GM18526 (cell line): ENCODE data around the gene LHX5.

Experiments used
- POLR2A ChIP-seq: IDR thresholded peaks from 3 replicates; pipeline ENCODE4 v1.6.1; 2011; ENCODE audit not compliant: insufficient read length; ENCODE audit errors: extremely low read depth

The LHX5 gene

DNA sequence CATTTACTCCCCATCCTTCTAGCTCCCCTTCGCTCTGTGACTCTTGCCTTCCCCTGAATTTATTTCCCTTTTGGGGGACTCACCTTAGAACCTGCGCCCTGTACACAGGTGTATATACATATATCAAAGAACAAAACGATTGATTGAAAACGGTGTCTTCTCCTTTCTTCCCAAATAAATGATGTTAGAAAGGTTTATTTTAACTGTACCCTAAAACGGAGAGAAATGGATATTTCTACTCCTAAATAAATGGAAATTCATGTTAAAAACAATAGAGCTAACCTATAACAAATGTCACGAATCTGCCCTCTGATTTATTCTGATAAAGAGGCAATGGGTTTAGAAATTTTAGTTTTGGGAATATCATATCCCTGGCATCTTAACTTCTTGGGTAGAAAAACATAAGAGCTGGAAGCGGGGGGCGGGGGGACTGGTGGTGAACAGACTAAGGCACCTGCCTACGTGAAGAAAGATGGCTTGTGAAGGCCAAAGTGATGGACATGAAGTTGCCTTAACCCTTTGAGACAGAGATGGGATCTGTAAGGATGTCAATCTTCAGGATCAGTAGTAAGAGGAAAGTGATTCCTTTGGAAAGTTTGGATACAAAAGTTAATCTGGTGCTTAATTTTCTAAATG lies 8.8 kb upstream of the LHX5 start:
- TF ChIP-seq POLR2A: no peak

DNA sequence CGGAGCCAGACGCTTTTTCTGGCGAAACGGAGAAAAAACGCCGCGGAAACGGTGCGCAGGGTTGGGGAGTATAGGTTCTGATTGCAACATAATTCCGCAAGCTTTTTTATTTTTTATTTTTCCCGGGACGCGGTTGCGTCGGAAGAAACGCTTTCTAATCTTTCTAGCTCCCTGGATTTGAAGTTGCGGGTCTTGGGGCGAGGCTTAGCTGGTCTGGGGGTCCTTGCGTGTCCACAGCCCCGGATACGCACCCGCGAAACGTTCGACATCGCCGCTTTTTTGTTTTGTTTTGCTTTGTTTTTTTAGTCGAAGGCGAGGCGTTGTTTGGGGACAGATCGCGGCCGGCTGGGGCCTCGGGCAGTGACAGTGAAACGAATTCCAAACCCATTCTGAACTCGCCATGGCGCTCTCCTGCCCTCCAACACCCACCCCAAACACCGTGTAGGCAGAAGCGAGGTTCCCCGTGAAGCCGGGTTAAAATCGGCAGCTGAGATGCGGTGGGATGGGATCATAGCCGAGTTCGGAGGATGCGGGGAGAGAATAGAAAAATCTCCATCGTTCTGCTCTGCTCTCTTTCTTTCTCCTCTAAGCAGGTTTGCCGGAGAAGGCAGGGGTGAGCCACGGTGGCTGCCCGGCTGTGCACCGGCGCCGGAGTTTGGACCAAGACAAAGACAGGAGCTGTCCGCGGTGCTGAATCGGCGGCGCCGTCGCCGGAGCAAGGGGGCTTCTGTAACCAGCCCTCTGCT lies 8.1 kb upstream of the LHX5 start:
- no peak for TF ChIP-seq POLR2A

DNA sequence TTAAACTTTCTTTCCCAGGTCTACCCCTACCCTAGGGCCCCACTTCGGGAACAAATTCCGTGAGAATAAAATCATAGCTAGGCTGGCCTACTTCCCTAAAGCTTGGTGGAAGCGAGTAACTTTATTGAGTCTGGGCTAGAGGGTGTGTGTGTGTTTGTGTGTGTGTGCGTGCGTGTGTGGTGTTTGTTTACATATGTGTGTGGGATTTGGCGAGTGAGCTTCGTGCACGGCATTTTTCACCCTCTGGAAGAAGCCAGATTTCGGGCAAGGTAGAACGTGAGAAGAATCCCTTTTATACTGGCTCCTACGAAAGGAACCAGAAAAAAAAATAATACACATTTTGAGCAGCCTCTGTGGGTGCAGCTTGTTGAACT lies 7.5 kb upstream of the LHX5 start:
- TF ChIP-seq POLR2A: no peak

DNA sequence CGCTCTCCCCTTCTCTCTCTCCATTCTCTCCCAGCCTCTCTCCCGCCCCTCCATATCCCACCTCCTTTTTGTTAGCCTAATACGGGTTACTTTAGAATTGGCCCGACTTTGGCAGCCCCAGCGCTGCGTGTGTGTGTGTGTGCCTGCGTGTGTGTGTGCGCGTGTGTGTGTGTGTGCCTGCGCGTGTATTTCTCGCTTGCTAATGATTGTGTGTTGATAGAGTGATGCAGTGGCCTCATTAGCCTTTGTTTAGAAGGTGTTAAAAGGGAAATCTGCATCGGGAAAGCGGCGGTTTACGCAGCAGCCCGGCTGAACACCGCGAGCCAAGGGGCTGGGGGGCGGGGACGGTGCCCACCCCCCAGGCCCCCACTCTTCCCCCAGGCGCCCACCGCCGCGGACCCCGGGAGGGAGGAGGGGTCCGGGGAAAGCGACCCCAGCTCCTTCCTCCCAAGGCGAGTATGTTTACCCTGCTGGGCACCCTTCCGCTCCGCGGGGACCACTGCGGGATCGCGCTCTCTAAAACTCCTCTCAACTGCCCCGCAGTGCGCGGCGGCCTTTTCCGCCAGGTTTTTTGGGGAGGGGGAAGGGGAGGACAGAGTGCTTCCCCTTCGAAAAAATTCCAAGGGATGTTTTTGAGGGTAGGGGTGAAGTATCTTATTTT lies 6.8 kb upstream of the LHX5 start:
- no peak for TF ChIP-seq POLR2A

DNA sequence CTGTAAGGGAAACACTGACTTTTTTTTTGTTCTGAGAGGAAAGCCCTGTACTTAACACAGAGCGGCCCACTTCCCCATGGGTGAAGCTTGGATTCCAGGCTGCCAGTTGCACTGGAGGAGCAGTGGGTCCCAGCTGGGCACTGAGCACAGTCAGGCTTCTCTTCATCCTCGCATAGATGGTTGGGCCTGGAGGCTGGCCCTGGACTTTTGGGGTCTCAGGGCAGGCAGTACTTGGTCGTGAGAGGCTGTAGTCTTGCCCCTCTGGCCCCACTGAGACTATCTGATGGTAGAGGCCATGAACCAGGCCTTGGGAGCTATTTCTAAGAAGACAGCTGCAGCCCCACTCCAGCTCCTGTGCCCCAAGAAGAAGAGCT lies 6.2 kb upstream of the LHX5 start:
- no peak for TF ChIP-seq POLR2A

DNA sequence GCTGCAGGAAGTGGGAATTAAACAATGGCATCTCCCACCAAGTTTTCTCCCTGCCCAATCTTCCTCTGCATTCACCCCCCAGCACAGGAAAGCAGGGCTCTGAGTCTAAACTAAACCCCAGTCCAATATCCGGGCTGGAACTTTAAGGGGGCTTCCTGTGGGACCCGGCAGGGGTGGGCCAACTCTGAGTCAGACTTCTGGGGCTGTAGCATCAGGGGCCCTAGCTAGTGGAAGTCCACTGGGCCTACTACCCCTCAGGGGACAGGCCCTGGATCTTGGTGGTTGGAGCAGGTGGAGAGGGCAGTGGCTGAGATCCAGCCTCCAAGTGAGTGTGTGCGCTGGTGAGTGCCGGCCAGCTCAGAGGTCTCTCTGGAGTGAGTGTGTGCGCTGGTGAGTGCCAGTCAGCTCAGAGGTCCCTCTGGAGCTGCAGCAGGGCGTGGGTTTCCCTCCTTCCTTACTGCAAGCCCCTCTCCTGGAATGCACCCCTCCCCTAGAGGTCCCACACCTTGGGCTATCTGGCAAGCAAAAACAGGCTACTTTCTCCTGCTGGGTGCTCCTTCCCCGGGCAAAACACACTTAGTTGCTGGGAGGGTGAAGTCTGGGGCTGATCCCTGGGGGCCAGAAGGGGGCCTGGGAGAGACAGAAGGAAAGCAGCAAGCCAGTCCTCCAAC lies 5.6 kb upstream of the LHX5 start:
- TF ChIP-seq POLR2A: no peak

DNA sequence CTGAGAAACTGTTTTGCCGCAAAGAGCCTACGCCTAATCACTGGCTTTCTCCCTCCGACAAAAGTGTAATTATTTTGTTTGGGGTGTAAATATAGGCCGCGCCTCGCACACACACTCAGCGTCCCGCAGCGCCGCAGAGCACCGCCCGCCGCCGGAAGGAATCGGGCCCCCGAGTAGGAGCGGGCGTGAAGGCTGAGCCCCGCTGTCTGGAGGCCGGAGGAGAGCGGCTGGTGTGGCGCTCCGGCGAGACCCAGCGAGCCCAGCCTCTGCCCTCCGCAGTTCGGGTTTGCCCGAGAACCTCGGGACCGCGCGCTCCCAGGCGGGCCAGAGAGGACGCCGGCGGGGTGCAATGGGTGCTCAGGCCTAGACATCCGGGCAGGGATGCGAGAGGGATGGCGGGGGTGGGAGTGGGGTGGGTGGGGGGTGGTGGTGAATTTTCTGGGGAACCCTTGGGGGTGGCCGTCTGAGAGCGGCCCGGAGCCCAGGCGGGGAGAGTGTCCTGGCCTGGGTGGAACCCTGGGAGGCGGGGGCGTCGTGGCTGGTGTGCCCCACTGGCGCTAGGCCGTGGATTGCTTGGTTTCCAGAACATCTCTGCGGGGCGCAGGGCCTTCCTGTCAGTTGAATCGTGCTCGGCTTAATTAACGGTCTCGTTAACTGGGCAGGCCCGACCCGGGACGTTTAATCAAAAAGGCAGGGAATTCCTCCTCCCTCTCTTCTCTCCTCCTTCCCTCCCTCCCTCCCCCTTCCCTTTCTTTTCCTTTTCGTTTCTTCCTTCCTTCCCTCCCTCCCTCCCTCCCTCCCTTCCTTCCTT lies 4.7 kb upstream of the LHX5 start:
- no peak for TF ChIP-seq POLR2A

DNA sequence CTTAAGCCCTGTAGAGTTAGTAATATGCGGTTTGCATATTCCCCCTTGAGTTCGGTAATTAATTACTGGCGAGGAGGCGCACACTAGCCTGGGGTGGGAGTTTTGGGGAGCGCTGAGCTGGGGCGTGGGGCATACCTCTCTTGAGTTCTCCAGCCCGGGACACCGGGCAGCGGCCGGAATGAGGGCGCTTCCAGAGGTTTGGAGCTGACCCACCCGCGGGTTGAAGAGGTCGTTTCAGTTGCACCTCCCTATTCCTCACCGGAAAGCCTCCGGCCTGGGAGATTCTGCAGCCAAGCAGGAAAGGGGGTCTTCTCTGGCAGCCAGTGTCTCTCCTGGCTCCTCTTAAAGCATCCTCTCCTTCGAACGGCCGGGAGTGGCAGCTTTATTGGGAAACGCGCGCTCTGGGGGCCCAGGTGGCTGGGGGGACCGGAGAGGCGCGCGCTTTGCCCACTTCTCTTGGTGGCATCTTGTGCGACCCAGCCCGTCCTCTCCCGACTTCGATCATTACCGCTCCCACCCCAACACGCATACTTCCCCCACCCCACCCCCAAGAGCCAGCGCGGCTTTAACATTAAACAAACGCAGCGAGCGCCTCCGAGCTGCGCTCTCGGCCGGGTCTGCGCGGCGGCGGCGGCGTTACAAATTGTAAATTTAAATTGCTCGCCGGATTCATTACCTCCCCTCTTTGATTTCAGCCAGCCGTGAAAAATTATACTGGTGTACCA lies 3.9 kb upstream of the LHX5 start:
- no peak for TF ChIP-seq POLR2A

DNA sequence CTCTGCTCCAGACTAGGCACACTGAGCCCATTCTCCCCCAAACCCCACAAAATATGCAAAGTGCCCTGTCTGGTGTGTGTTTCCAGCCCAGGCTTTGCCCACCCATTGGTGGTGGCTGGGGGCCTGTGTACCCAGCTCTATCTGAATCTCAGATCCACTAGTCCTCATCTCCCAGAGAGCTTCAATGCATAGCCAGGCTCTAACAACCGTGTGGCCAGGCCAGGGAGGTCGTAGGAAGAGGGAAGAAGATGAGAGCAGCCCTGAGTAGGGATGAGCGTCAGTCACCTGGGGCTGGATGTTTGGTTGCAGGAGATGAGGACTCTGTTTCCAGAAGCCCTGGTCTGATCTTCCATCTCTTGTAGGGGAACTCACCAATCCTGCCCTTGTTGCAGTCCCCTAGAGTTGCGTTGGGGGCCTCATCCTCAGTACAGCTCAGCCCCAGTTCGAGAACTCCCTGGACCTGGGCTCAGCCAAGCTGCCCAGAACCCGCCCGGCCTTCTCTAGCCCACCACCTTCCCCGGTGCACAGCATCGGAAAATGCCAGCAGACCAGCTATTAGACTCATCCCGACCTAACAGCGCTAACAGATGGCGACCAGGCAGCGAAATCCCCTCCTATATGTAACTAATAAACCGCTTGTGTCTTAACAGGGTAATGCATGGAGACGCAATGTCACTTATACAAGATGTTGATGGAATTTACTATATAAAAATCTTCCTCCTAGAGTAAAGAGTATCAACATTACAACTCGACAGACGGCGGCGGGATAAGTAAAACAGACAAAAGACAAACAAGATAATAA lies 3.2 kb upstream of the LHX5 start:
- TF ChIP-seq POLR2A: no peak

DNA sequence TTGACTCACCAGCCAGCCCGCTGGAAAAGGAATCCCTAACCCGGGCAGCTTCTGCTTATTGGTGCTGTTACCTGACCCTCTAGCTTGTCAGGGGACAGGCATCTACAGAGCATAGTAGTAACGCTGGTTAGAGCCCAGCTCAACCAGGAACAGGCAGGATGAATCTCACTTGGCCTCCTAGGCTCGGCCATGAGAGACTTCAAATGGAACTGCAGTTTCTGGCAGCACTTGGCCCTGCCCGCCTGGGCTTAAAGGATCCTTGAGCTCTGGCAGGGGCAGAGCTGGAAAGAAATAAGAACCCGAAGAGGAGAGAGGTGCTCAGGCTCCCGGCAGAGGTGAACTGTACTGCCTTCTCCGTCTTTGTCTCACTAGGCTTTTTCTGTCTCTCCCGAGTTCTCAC lies 2.3 kb upstream of the LHX5 start:
- no peak for TF ChIP-seq POLR2A

DNA sequence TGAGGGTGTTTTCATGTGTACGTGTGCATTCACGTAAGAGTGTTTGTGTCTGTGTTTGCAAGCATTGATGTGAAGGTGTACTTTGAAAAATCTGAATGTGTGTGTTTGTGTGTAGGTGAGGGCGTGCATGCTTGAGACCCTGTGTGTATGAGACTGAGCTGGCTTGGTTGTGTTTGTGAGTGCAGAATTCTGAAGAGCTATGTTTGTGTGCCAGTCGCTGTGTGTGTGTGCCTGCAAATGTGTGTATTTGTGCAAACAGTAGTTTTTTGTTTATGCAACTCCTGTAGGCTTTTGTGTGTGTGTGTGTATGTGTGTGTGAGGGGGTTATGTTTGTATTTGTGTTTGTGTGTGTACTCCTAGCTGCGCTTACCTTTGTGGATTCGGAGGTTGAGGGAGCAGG lies 1.7 kb upstream of the LHX5 start:
- TF ChIP-seq POLR2A: no peak

DNA sequence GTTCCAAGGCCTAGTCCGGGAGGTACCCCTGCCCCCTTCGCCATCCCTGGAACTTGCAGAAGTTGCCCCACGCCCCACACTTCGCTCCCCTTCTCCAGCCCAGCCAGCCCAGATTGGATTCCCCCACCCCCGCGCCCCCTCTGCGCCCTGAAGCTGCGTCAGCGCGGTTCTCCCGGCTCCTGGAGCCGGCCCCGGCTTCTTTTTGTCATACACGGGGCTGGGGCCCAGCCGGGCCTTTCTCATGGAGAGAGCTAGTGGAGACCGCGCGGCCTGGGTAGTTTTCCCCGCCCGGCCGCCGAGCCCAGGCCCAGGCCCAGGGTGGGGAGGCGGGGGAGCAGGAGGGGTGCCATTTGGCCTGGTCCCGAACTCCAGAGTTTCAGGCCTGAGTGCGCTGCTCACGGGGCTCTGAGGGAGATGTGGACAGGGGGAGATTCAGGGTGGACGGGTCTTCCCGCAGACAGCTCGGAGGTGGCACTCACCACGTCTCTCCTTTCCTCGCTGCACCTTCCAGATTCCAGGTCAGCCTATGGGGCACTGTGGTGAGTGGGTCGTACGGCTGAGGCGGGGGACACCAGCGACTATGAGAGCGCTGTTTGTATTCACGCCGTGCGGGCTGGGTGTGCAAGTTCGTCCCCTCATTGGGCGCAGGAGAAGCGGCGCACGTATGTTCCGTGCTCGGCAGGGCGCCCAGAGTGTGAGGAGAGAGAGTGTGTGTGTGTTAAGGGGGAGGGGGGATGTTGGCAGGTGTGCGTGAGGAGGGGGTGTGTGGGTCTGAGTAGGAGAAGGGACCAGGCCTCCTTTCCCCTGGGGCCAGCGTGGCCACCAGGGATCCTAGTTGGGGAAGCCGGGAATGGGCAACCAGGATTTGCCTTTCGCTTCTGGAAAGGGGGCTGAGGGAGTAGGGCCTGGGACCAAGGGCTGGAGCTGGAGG lies 785 bp upstream of the LHX5 start:
- no peak for TF ChIP-seq POLR2A

DNA sequence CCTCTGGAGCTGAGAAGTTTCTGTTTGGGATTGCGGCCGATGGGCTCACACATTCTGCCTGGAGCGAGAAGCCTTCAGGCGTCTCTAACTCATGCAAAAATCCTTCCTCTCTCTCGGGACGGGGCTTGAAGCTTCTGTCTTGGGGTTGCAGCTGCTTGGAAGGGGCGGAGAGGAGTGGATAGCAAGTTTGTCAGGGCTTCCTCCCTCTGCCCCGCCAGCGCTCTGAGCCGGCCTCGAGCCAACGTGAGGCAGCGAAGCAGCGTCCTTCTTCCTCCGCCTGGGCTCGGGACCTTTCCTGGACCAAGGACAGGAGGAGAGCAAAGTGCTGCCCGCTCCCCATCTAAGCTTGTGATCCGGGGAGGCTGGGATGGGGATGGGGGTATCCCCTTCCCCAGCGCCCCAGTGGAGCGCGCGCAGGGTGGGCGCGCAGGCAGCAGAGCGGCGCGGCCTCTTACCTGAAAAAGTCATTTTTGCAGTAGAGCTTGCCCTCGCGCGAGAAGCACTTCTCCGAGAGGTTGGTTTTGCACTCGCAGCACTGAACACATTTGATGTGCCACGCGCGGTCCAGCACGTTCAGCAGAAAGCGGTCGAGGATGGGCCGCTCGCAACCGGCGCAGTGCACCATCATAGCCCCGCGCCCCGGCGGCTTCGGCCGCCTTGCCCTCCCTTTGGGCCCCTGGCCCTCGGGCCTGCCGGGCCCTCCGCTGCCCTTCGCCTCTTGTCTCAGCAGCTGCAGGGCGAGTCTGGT lies 626 bp downstream of the LHX5 start:
- no peak for TF ChIP-seq POLR2A
